K562 (cell line): ENCODE results near the gene SFXN3. TPM values are rescaled to one million over a fixed set of nuclear protein-coding genes. Genes with fewer than 3 reads are reported as not detected.

Experiments used
- ATAC-seq: fragments of 200-7000 bp; cut with Tn5 transposase; 3 replicates; pipeline ENCODE4 v1.9.1; 2020; ENCODE audit warnings: moderate library complexity
- BruUV-seq: library from RNA; stranded (reverse); fragments of 400-500 nt; replicated peaks from 2 replicates; lab custom pipeline; 2021; lab: Mats Ljungman, UMichigan
- CTCF ChIA-PET: fragments of 300-600 bp; formaldehyde crosslinking; extraction: SDS; loops from one replicate; lab custom pipeline; 2021; ENCODE audit warnings: low intra/inter-chr PET ratio; lab: Yijun Ruan, JAX
- POLR2A ChIA-PET: fragments of 300-600, 350-650 bp; sonication (Branson Sonifier 250); formaldehyde crosslinking; extraction: SDS; loops from one replicate; lab custom pipeline; 2021; ENCODE audit warnings: antibody characterized with exemption, inconsistent platforms; lab: Yijun Ruan, JAX
- DNase-seq, 4 experiments: peaks; one replicate each; pipeline versions ENCODE4 v3.0.0 to v3.0.0-alpha.2; 2011 to 2018; ENCODE audit warnings: low spot score in 3 of 4, mixed read lengths in 3 of 4; ENCODE audit errors: extremely low read depth in 1 of 4
- FAIRE-seq: peaks from 2 replicates; lab custom pipeline; 2011; peaks lifted over from hg19 to GRCh38; lab: Jason Lieb, UNC
- H2AFZ ChIP-seq: 2 replicates; pipeline ENCODE4 v1.6.0; 2011; ENCODE audit warnings: low read depth, low read length, control low read depth, inconsistent platforms
- H3K27ac ChIP-seq: fragments of 200-600 bp; 3 replicates; pipeline ENCODE4 v1.8.0; 2011; ENCODE audit warnings: low read depth, mild to moderate bottlenecking, control low read depth, inconsistent platforms, low read length, moderate library complexity, mixed read lengths; ENCODE audit errors: extremely low read depth
- H3K27me3 ChIP-seq, 2 experiments: fragments of 300-600 bp in 1 of 2; 2 replicates in 1 of 2; 3 replicates in 1 of 2; pipeline versions ENCODE4 v1.6.0 to v1.8.0; 2011; ENCODE audit warnings: inconsistent platforms in 2 of 2, low read length in 2 of 2, mild to moderate bottlenecking in 1 of 2, mixed read lengths in 1 of 2, moderate library complexity in 1 of 2; ENCODE audit not compliant: control insufficient read depth in 2 of 2, insufficient read depth in 2 of 2
- H3K36me3 ChIP-seq: fragments of 300-600 bp; 3 replicates; pipeline ENCODE4 v1.8.0; 2011; ENCODE audit warnings: mild to moderate bottlenecking, low read length, inconsistent platforms; ENCODE audit not compliant: control insufficient read depth, insufficient read depth
- H3K4me1 ChIP-seq, 2 experiments: fragments of 200-600 bp in 1 of 2; replicated peaks in 1 of 2; 2 replicates in 1 of 2; 3 replicates in 1 of 2; pipeline versions ENCODE4 v1.5.1 to v1.8.0; 2011; ENCODE audit warnings: inconsistent platforms in 2 of 2, low read length in 2 of 2, mild to moderate bottlenecking in 1 of 2, mixed read lengths in 1 of 2, moderate library complexity in 1 of 2; ENCODE audit not compliant: control insufficient read depth in 2 of 2, insufficient read depth in 2 of 2
- H3K4me2 ChIP-seq: 2 replicates; pipeline ENCODE4 v1.6.1; 2011; ENCODE audit warnings: low read length, control low read depth, inconsistent platforms, mixed read lengths; ENCODE audit not compliant: insufficient read depth
- H3K4me3 ChIP-seq: fragments of 200-600 bp; sonication (generic), shearing (Covaris generic); 2 replicates; pipeline ENCODE4 v1.5.1; 2016; ENCODE audit warnings: control low read depth, inconsistent platforms
- H3K79me2 ChIP-seq: fragments of 200-600 bp; 3 replicates; pipeline ENCODE4 v1.8.0; 2011; ENCODE audit warnings: low read length, inconsistent platforms; ENCODE audit not compliant: control insufficient read depth, insufficient read depth
- H3K9ac ChIP-seq, 2 experiments: 2 replicates each; pipeline versions ENCODE4 v1.6.0 to v1.6.1; 2011; ENCODE audit warnings: low read depth in 2 of 2, low read length in 2 of 2, control low read depth in 1 of 2, inconsistent platforms in 1 of 2, mild to moderate bottlenecking in 1 of 2, mixed read lengths in 1 of 2; ENCODE audit not compliant: insufficient read depth in 1 of 2
- H3K9me1 ChIP-seq: one replicate; pipeline ENCODE4 v1.6.0; 2011; ENCODE audit warnings: inconsistent platforms, mild to moderate bottlenecking, low read length, moderate library complexity; ENCODE audit not compliant: control insufficient read depth, insufficient read depth
- H3K9me3 ChIP-seq: replicated peaks from 2 replicates; pipeline ENCODE4 v1.5.1; 2011; ENCODE audit warnings: low read depth, low read length, inconsistent platforms; ENCODE audit not compliant: control insufficient read depth, insufficient read depth
- H4K20me1 ChIP-seq: replicated peaks from 2 replicates; pipeline ENCODE4 v1.6.1; 2011; ENCODE audit warnings: low read length, inconsistent platforms, mixed read lengths; ENCODE audit not compliant: control insufficient read depth, insufficient read depth
- BRD9 ChIP-seq: fragments of 450-650 bp; IDR thresholded peaks from 2 replicates; pipeline ENCODE4 v1.6.1; 2018; ENCODE audit warnings: low read depth; ENCODE audit not compliant: partially characterized antibody
- CHD1 ChIP-seq: fragments of 200-600 bp; sonication (generic); IDR thresholded peaks from one replicate; pipeline ENCODE4 v1.6.1; 2012; ENCODE audit warnings: mild to moderate bottlenecking, moderate library complexity, low read length, inconsistent platforms
- CHD2 ChIP-seq: IDR thresholded peaks from 2 replicates; pipeline ENCODE4 v1.6.1; 2011; ENCODE audit warnings: low read depth, low read length
- CTBP1 ChIP-seq: fragments of 450-650 bp; IDR thresholded peaks from 2 replicates; pipeline ENCODE4 v1.6.1; 2016; ENCODE audit warnings: borderline replicate concordance
- E2F3 ChIP-seq: fragments of 250-450 bp; sonication (Bioruptor Pico); IDR thresholded peaks from 2 replicates; pipeline ENCODE4 v1.4.0; 2020; ENCODE audit warnings: mild to moderate bottlenecking
- ELF1 ChIP-seq: fragments of 200-800 bp; sonication (Bioruptor generic); IDR thresholded peaks from 2 replicates; pipeline ENCODE4 v1.6.1; 2016; ENCODE audit warnings: missing genetic modification characterization, missing compliant biosample characterization
- FUS ChIP-seq: fragments of 200-400 bp; formaldehyde crosslinking; optimal IDR thresholded peaks from 2 replicates; pipeline ENCODE3; 2017; ENCODE audit warnings: low read depth, low read length
- GMEB1 ChIP-seq: fragments of 250-450 bp; sonication (Bioruptor Pico); IDR thresholded peaks from 2 replicates; pipeline ENCODE4 v1.4.0; 2020; ENCODE audit warnings: mild to moderate bottlenecking
- HDAC6 ChIP-seq: IDR thresholded peaks from 2 replicates; pipeline ENCODE4 v1.6.1; 2012; ENCODE audit warnings: low read depth, mild to moderate bottlenecking, control low read depth, inconsistent platforms, low read length, moderate library complexity
- HIVEP1 ChIP-seq: fragments of 250-450 bp; sonication (Bioruptor Pico); IDR thresholded peaks from 2 replicates; pipeline ENCODE4 v1.4.0; 2020; ENCODE audit warnings: mild to moderate bottlenecking
- MYC ChIP-seq, 2 experiments: fragments of 250-450 bp in 1 of 2; sonication (Bioruptor Pico) in 1 of 2; IDR thresholded peaks; 2 replicates each; pipeline versions ENCODE4 v1.5.1 to v1.6.1; 2012 to 2021; ENCODE audit warnings: low read depth in 2 of 2, borderline replicate concordance in 1 of 2, improper control_type of control experiment in 1 of 2, low read length in 1 of 2, mild to moderate bottlenecking in 1 of 2, moderate library complexity in 1 of 2
- PHF8 ChIP-seq: fragments of 200-600 bp; sonication (generic); IDR thresholded peaks from 2 replicates; pipeline ENCODE4 v1.6.1; 2012; ENCODE audit warnings: mixed run types, mild to moderate bottlenecking, inconsistent platforms, low read length, moderate library complexity, borderline replicate concordance
- RBM22 ChIP-seq: fragments of 200-400 bp; formaldehyde crosslinking; IDR thresholded peaks from 2 replicates; pipeline ENCODE4 v1.6.1; 2018; ENCODE audit warnings: low read length, low read depth; ENCODE audit not compliant: poor library complexity, severe bottlenecking
- SAP30 ChIP-seq: fragments of 200-600 bp; sonication (generic); IDR thresholded peaks from 2 replicates; pipeline ENCODE4 v1.6.1; 2012; ENCODE audit warnings: borderline replicate concordance, low read depth, mild to moderate bottlenecking, moderate library complexity, low read length, control low read depth, inconsistent platforms; ENCODE audit not compliant: insufficient read depth, poor library complexity, severe bottlenecking
- SP1 ChIP-seq: sonication (generic); formaldehyde crosslinking; IDR thresholded peaks from 2 replicates; pipeline ENCODE4 v1.8.1; 2022; ENCODE audit warnings: mild to moderate bottlenecking, missing genetic modification reagents
- TAF1 ChIP-seq: IDR thresholded peaks from 2 replicates; pipeline ENCODE4 v1.6.1; 2011; ENCODE audit warnings: mild to moderate bottlenecking, low read length, moderate library complexity; ENCODE audit not compliant: insufficient read depth, control insufficient read depth, severe bottlenecking; ENCODE audit errors: extremely low read depth
- TAF7 ChIP-seq: fragments of 450-650 bp; IDR thresholded peaks from 2 replicates; pipeline ENCODE4 v1.6.1; 2016; ENCODE audit warnings: missing genetic modification characterization, missing compliant biosample characterization
- ZNF12 ChIP-seq: sonication (generic); formaldehyde crosslinking; IDR thresholded peaks from 2 replicates; pipeline ENCODE4 v1.4.0; 2020; ENCODE audit warnings: mild to moderate bottlenecking, missing genetic modification reagents
- ZNF644 ChIP-seq: fragments of 200-800 bp; sonication (Bioruptor generic); IDR thresholded peaks from 2 replicates; pipeline ENCODE4 v1.6.1; 2016; ENCODE audit warnings: low read depth, missing genetic modification characterization, missing compliant biosample characterization
- WGBS: fragments of 100-300 bp; shearing (Covaris generic); methylation state at CpG from one replicate; pipeline ENCODE4 v1.1.6; 2016; ENCODE audit warnings: low coverage, mixed read lengths; ENCODE audit not compliant: insufficient coverage; ENCODE audit errors: missing lambda C conversion rate; 5-methylcytosine and 5-hydroxymethylcytosine counted together
- in situ Hi-C: fragments of 300-500 bp; cut with MboI; formaldehyde crosslinking; loops from 4 replicates; pipeline ENCODE4 v1.15.0; 2018; ENCODE audit warnings: inconsistent platforms, mixed read lengths
- intact Hi-C: fragments of 100-400 bp; cut with micrococcal nuclease; formaldehyde crosslinking; loops from 2 replicates; pipeline ENCODE4 v1.14.2; 2022
- polyA plus RNA-seq, 8 experiments: library from polyadenylated mRNA; depleted of rRNA in 4 of 8; stranded (reverse) in 5 of 8; unstranded in 3 of 8; fragments of >200 nt; fragmentation: Nextera tagmentation in 2 of 8; fragmentation: Illumina TruSeq in 1 of 8; extraction: Ambion mirVana in 2 of 8; extraction: Trizol in 1 of 8; gene quantifications; 2 replicates each; pipeline versions ENCODE4 v1.2.1 to v1.2.3, GENCODE V29; 2011 to 2014; ENCODE audit warnings: inconsistent platforms in 1 of 8, missing spikeins in 1 of 8
- total RNA-seq, 7 experiments: library from RNA; depleted of rRNA in 6 of 7; stranded (reverse); fragments of >200 nt in 6 of 7; fragmentation: Illumina TruSeq in 2 of 7; extraction: Trizol in 2 of 7; gene quantifications; 2 replicates each; pipeline versions ENCODE4 v1.2.1 to v1.2.3, GENCODE V29; 2011 to 2021; ENCODE audit warnings: low replicate concordance in 1 of 7

Gene SFXN3
- total and polyA plus RNA-seq, 9 of the 15 experiments (the other 6 are each of a cell fraction or from before 2014, with no cell fraction given) = 0.24 to 4.6 (median 0.86) TPM

DNA sequence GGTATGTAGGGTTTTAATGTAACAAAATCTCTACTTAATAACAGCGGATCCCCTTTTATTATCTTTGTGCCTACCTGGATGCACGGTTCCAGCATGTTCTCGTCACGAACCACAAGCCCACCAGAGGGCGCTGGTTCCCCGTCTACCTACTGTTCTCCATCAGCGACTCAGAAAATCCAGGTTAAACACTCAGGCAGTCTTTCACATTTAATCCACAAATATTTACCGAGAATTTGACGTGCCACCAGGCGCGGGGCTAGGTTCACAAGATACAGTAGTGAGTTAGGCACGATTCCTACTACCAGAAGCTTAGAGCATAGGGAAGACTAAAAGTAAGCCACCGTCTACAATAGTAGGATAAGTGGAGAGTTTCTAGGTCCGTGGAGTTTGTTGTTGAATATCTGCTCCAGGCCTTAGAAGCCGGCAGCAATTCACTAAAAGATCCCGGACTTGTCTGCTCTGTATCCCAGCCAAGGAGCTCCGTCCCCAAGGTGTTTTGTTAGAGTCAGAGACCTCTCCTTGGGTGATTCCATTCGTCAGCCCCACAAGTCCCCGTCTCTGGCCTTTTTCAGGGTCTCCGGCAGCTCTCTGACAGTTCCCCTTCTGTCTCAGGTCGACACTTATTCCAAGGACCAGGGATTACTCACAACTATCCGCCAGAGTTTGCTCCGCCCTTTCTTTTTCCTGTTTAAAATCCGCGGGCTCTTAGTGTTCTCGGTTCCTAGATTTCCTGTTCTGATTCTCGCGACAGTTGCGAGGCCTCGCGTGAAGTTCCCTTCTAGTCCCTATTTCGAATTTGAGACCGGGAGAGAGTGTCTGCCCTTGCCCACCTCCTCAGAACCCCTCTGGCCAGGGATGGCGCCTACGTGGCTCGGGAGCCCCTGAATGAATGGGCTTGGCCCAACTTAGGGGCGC lies 29.3 kb downstream of the SFXN3 start:
- in situ Hi-C loops (no loop called here), intact Hi-C loops (loop anchor here (1.0 to 10.0 kb wide), 3 partner anchors 8 to 995 kb away; partner anchors contain the start of gene ARMH3)
- Histone ChIP-seq H3K4me2 (peak overlapping the region; percentile 93), H3K9me3 (no peaks in the 10 kb centered on the region), H4K20me1 (no peaks in the 10 kb centered on the region), H3K4me3 (peak overlapping the region; percentile 53), H3K27me3 (no peaks in the 10 kb centered on the region), H3K27ac (peak overlapping the region; percentile 100), H3K79me2 (peaks cover 76% of the 10 kb centered on the region), H3K9me1 (no peaks in the 10 kb centered on the region), H3K4me1 (peaks cover 34 to 49% of the 10 kb centered on the region in 2 experiments), H2AFZ (peak overlapping the region; percentile 100), H3K9ac (peak overlapping the region; percentile 97 to 99), H3K36me3 (peaks cover 19% of the 10 kb centered on the region; the same call in 2 of the 3 replicates)
- CTCF ChIA-PET = interaction anchor here (0.6 to 2.4 kb wide), 4 partner anchors 8 to 82 kb away, joined by 3 to 12 read pairs (median 6); no protein-coding TSS in a partner anchor
- ATAC-seq = peak; percentile 58
- BruUV-seq = TSS peak; percentile 85
- no peak for FAIRE-seq
- POLR2A ChIA-PET = interaction anchor here (1.2 to 2.2 kb wide), 3 partner anchors 12 to 17 kb away, joined by 4 to 13 read pairs (median 7); no protein-coding TSS in a partner anchor
- WGBS = 0% methylated on average over 33 of the region's 37 CpGs
- DNase-seq = peak; percentile 44 to 91 (median 63)
- TF ChIP-seq TAF7 (tag) = peak; percentile 34; the same call in 1 of the 2 replicates
- peak; percentile 37; the same call in 1 of the 2 replicates for TF ChIP-seq ELF1 (tag)
- TF ChIP-seq MYC (IDR thresholded peaks at IDR 0.05; ENCODE audit: low read depth, low read length) = peak; percentile 30; the same call in 1 of the 2 replicates
- TF ChIP-seq MYC (CRISPR knock-in tag; IDR thresholded peaks at IDR 0.05; ENCODE audit: borderline replicate concordance, low read depth) = no peak
- peak; percentile 15 for TF ChIP-seq TAF1
- no peak for TF ChIP-seq HIVEP1
- peak; percentile 32; the same call in 1 of the 2 replicates for TF ChIP-seq CTBP1
- peak; percentile 78 for TF ChIP-seq CHD1
- no peak for TF ChIP-seq FUS
- TF ChIP-seq ZNF644 (tag) = no peak
- TF ChIP-seq HDAC6 = no peak
- peak; percentile 97 for TF ChIP-seq CHD2
- TF ChIP-seq PHF8 = peak; percentile 59; the same call in 1 of the 2 replicates
- no peak for TF ChIP-seq E2F3 (CRISPR knock-in tag)
- 0 out of 2 replicates have a peak, but pooled peaks have one; percentile 13 for TF ChIP-seq SP1 (CRISPR knock-in tag)
- no peak for TF ChIP-seq ZNF12 (CRISPR knock-in tag)
- peak; percentile 85 for TF ChIP-seq SAP30
- no peak for TF ChIP-seq RBM22
- TF ChIP-seq BRD9 = peak; percentile 38
- TF ChIP-seq GMEB1 (CRISPR knock-in tag) = no peak
